Testis (tissue), 2 donors: ENCODE measurements around the gene BID.

Experiments
- CTCF ChIP-seq, 3 experiments: fragments of 450-650 bp in 2 of 3; fragments of 200-600 bp in 1 of 3; sonication (generic) in 1 of 3; IDR thresholded peaks; one replicate each; pipeline ENCODE4 v1.5.1; 2016 to 2019; ENCODE audit warnings: antibody characterized with exemption in 3 of 3, mild to moderate bottlenecking in 2 of 3, moderate library complexity in 1 of 3
- POLR2A ChIP-seq: fragments of 450-650 bp; IDR thresholded peaks from one replicate; pipeline ENCODE4 v1.6.1; 2017; ENCODE audit warnings: antibody characterized with exemption, mild to moderate bottlenecking, moderate library complexity

- TF ChIP-seq CTCF (IDR thresholded peaks at IDR 0.05) (no peak), POLR2A (no peak)
Measured at GRCh38 chr22:17748555-17749353, 25.5 kb downstream of the BID start.
